ES-I3 (cell line): ENCODE results near the gene CATSPER1.

Experiments
- H3K36me3 ChIP-seq: 2 replicates; pipeline ENCODE4 v1.6.1; 2013; ENCODE audit warnings: mild to moderate bottlenecking, low read length, control low read depth, moderate library complexity; ENCODE audit not compliant: insufficient read depth
- H3K4me1 ChIP-seq: 2 replicates; pipeline ENCODE4 v1.6.1; 2013; ENCODE audit warnings: mild to moderate bottlenecking, control low read depth, low read length; ENCODE audit not compliant: insufficient read depth
- H3K9ac ChIP-seq: 2 replicates; pipeline ENCODE4 v1.6.1; 2013; ENCODE audit warnings: low read depth, mild to moderate bottlenecking, low read length, moderate library complexity
- H3K9me3 ChIP-seq: 2 replicates; pipeline ENCODE4 v1.6.1; 2013; ENCODE audit warnings: mild to moderate bottlenecking, low read length, moderate library complexity; ENCODE audit not compliant: control insufficient read depth, insufficient read depth

Gene CATSPER1

DNA sequence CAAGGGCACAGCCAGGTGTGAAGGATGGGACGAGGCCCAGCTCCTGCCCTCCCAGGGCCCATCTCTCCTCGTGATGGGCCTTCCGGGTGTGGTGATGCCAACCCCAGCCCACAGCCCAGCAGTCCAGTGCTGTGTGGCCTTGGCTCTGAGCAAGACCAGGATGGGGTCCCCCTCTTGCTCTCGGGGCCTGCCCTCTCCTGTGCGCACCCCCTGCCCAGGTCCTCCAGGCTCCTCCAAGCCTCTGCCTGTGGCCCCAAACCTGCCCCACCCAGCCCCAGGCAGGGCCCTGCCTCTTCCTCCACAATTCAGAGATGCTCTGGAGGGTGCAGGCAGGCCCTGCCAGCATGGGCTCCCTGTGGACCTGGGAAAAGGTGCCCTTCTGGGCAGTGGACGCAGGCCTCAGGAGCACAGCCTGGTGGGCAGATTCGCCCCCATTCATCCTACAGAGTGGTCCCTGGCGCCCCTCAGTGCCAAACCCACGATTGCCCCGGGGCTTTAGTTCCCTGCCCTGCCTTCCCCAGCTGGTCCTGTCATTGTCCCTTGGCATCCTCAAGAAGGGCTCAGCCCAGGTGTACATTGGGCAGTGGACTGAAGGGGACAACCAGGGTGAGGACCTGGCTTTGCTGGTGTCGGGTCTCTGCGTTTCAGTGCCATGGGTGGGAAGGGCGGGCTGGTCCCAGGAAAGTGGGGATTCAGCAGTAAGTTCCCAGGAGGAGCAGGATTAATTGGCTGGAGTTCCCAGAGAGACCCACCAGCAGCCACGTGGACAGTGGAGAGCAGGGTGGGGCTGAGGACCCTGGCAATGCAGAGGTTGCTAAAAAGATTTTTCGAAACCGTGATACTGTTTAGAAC, 44.1 kb downstream of the CATSPER1 start:
- Histone ChIP-seq H3K9ac (no peak overlapping the region), H3K9me3 (no peaks in the 10 kb centered on the region), H3K36me3 (peaks cover 5% of the 10 kb centered on the region), H3K4me1 (no peaks in the 10 kb centered on the region)

DNA sequence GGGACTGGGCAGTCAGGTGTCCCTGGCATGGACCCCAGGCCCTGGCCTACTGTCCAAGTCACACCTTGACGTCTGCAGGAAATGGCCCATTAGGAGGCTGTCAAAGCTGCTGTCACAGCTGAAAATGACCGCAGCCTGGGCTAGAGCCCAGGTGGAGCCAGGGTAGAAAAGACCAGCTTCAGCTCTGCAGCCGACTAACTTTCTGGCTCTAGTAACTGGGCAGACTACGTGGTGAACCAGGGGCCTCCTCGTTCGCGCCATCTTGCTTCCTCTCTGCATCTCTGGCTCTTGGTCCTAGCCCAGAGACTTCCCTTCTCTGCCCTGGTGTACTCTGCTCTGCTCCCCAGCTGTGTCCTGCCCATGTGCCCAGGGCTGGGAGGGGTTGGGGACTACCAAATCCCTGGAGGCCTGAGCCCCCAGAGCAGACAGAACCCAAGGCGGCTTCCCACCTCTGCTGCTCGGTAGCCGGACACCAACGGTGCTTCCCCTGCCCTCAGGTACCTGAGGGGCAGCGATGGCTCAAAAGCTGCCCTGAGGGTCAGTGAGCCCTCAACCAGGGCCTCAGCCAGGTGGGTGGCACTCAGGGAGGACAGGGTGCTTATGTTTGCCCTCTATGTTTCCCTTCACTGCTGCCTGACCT, 45.1 kb downstream of the CATSPER1 start:
- Histone ChIP-seq H3K36me3 (peaks cover 7% of the 10 kb centered on the region), H3K9ac (no peak overlapping the region), H3K9me3 (no peaks in the 10 kb centered on the region), H3K4me1 (no peaks in the 10 kb centered on the region)

DNA sequence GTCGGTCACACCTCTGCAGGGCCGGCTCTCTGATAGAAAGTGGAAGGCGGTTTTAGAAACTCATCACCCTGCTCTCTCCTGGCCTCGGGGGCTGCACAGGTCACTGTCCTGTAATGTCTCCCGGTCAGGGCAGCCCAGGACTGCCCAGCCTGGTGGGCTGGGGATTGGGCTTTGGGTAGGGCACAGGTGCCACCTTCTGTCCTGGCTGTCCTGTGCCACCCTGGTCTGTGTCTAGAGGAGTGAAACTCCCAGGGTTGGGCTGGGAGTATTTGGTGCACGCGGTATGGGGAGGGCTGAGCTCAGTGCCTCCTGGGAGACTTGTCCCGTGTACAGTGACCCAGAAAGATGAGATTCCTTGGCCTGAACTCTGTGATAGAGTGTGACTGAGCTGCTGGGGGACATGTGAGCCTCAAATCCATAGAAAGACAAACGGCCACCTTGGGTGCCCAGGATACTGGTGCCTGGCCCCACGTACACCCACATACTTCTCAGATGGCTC, 47.0 kb downstream of the CATSPER1 start:
- no peaks in the 10 kb centered on the region for H3K4me1 ChIP-seq
- no peaks in the 10 kb centered on the region for H3K9me3 ChIP-seq
- no peak overlapping the region for H3K9ac ChIP-seq
- H3K36me3 ChIP-seq = peaks cover 7% of the 10 kb centered on the region

DNA sequence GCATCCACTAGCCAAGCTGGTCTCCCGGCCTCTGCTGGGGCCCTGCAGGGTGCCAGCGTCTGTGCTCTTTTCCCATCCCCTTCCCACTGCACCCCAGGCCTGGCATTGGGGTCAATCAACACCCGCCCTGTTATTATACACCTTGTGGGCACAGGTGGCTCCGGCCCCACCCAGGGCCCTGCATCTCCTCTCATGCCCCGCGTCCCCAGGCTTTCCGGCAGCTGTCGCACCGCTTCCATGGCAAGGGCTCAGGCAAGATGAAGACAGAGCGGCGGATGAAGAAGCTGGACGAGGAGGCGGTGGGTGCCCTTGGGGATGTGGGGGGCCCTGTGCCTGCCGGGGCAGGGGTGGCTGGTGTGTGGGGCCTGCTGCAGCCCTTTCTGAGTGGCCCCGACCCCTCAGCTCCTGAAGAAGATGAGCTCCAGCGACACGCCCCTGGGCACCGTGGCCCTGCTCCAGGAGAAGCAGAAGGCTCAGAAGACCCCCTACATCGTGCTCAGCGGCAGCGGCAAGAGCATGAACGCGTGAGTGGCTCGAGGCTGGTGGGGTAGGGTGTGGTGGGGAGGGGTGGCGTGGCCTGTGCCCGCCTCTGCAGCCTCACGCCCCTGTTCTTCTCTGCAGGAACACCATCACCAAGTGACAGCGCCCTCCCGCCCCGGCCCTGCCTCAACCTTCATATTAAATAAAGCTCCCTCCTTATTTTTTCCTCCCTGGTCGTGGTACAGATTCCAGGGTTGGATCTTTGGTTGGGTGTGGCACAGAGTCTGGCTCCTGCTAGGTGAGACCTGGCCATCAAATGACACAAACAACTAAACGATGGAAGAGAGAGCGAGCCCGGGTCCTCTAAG, 47.7 kb downstream of the CATSPER1 start:
- peaks cover 7% of the 10 kb centered on the region for H3K36me3 ChIP-seq
- no peak overlapping the region for H3K9ac ChIP-seq
- H3K4me1 ChIP-seq = no peaks in the 10 kb centered on the region
- no peaks in the 10 kb centered on the region for H3K9me3 ChIP-seq

DNA sequence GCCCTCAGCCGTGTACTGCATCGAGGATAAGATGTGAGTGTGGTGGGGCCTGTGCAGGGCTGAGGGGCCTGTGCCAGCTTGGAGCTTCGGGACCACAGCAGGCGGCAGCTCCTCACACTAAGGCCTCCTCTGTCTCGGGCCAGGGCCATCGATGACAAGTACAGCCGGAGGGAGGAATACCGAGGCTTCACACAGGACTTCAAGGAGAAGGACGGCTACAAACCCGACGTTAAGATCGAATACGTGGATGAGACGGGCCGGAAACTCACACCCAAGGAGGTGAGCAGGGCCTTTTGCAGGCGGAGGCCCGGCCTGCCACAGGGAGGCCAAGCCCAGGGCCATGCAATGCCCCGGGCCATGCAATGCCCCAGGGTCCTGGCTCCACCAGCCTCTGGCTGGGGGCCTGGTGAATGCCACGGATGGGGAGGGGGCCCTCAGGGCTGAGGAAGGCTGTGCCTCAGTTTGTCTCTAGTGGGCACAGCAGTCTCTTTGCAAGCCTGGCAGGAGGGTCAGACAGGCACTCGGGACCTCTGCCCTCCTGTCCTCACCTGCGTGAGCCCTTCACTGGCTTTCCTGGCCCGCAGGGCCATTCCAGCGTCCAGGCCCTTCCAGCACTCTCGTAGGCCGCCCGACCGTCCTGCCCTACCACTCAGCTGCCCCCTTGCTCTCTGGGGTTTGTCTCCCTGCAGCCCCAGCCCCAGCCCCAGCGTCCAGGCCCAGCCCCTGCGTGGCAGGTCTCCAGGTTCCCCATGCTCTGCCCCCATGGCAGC, 48.5 kb downstream of the CATSPER1 start:
- H3K9ac ChIP-seq = no peak overlapping the region
- no peaks in the 10 kb centered on the region for H3K9me3 ChIP-seq

DNA sequence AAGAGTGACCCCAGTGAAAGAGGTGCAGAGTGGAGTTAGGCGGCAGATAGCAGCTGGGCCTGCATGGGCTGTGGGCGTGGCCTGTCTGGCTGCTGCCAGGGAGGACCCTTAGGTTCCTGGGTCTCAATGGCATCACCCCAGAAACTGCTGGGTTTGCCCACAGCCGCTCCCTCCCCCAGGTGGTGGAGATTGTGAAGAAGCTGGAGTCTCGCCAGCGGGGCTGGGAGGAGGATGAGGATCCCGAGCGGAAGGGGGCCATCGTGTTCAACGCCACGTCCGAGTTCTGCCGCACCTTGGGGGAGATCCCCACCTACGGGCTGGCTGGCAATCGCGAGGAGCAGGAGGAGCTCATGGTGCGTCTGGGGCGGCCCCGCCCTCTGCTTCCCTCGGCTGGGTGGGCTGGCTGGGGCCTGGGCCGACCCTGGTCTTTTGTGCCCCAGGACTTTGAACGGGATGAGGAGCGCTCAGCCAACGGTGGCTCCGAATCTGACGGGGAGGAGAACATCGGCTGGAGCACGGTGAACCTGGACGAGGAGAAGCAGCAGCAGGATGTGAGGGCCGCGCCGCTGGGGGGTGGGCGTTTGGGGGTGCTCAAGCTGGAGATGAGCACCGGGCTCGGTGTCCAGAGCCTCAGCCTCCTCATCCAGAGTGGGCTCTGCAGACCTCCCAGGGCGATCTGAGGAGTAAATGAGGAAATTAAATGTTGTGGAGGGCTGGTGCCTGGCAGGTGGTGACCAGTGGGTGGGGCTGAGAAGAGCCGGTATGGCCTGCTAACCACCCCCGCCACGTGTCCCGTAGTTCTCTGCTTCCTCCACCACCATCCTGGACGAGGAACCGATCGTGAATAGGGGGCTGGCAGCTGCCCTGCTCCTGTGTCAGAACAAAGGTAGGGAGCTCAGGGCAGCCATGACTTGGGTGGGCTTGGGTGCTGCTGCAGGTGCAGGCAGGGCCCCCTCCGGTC, 49.8 kb downstream of the CATSPER1 start:
- Histone ChIP-seq H3K36me3 (peaks cover 7% of the 10 kb centered on the region), H3K9ac (no peak overlapping the region), H3K4me1 (no peaks in the 10 kb centered on the region), H3K9me3 (no peaks in the 10 kb centered on the region)

More for the DNA sequence above, 48.5 kb downstream of the CATSPER1 start:
- H3K4me1 ChIP-seq = no peaks in the 10 kb centered on the region
- H3K36me3 ChIP-seq = peaks cover 7% of the 10 kb centered on the region

DNA sequence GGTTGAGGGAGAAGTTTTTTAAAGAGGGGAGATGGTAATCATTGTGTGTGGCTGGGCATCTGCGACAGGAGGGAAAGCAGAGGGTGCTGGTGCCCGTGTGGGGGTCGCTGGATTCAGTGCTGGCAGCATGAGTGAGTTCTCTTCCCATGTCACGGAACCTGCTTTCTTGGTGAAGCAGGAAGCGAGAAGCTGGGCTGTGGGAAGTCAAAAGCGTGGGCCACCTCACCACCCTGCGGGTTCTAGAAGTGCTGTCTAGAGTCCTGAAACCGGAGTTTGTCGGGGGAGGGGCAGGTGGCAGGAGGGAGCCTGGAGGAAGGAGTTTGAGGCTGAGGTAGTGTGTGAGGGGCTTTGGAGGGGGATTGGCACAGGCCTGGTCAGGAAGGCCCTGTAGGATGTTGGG, 50.5 kb downstream of the CATSPER1 start:
- Histone ChIP-seq H3K36me3 (peaks cover 7% of the 10 kb centered on the region), H3K4me1 (no peaks in the 10 kb centered on the region), H3K9me3 (no peaks in the 10 kb centered on the region), H3K9ac (no peak overlapping the region)

DNA sequence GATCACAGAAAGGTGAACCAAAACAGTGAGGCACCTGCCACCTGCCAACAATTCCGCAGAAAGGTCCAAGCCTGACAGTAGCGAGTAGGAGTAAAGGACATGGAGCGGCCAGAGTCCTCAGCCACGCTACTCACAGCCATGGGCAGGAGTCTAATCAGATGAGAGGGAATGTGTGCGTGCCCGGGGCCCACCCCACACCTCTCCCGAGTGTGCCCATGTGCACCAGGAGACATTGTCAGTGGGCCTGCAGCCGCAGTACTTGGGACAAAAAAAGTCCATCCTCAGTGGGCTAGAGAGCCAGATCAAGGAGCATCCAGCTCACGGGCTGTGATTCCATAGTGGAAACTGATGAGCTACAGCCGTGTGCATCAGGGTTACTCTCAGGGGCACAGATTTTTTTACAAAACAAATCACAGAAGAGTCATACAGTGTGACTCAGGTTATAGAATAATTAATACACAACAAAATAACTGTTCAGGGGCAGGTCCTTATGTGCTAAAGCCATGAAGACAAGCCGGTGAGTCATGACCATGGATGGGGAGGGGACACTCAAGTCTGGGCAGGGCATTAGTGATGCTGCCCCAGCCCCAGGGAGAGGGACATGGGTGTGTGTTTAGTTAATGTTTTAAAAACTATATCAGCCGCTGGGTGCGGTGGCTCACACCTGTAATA, 52.7 kb downstream of the CATSPER1 start:
- H3K36me3 ChIP-seq = peaks cover 7% of the 10 kb centered on the region; the same call in 1 of the 2 replicates
- no peak overlapping the region for H3K9ac ChIP-seq
- H3K4me1 ChIP-seq = no peaks in the 10 kb centered on the region
- H3K9me3 ChIP-seq = no peaks in the 10 kb centered on the region

DNA sequence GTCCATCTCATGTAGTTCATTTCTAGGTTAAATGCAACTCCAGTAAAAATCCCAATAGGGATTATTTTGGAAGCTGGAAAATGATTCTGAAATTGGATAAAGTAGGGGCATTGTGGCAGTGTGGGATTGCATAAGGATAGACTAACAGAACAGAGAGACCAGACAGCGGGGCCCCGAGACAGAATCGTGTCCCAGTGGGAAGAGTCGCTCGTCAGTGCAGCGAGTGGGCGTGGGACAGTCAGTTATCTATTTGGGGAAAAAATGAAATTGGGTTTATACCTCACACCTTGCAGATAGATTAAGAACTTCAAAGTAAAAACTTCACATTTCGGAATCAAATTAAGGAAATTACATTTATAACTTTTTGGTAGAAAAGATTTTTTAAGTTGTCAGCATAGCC, 54.2 kb downstream of the CATSPER1 start:
- H3K9me3 ChIP-seq = no peaks in the 10 kb centered on the region
- H3K36me3 ChIP-seq = peaks cover 2% of the 10 kb centered on the region; the same call in 1 of the 2 replicates
- H3K4me1 ChIP-seq = no peaks in the 10 kb centered on the region
- no peak overlapping the region for H3K9ac ChIP-seq

DNA sequence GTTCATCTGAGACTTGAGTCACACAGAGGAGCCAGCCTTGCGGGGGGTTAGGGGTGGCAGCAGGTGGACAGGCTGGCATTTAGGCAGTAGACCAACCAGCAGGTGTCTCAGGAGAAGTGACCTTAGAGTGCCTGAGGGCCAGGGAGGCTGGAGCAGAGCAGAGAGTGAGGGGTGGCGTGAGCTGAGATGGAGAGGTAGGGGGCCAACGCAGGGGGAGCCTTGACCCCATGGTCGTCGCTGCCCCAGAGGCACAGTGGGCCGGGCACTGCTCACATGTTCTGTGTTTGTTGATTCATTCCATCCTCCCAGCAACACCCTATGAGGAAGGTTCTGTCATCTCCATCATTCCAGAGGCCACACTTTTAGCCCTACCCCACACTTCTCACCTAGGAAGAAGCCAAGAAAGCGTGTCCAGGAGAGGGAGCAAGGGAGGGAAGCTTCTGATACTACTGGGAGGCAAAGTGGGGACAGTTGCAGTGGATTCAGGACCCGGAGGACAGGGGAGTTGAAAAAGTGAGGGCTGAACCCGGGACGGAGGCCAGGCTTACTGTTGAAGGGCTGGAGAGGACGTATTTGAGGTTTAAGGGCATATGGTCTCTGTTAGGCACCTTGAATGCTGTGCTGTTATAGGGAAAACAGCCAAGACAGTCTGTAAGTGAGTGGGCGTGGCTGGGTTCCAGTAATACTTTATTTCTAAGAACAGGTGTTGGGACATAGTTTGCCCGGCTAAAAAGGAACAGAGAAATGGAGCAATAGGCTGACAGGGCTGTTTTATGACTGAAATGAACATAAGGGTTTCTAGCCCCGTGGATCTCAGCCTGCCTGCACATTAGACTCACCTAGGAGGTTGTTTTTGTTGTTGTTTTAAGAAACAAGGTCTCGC, 57.4 kb downstream of the CATSPER1 start:
- H3K9ac ChIP-seq = no peak overlapping the region
- no peaks in the 10 kb centered on the region for H3K9me3 ChIP-seq
- H3K36me3 ChIP-seq = peaks cover 7% of the 10 kb centered on the region
- H3K4me1 ChIP-seq = no peaks in the 10 kb centered on the region

DNA sequence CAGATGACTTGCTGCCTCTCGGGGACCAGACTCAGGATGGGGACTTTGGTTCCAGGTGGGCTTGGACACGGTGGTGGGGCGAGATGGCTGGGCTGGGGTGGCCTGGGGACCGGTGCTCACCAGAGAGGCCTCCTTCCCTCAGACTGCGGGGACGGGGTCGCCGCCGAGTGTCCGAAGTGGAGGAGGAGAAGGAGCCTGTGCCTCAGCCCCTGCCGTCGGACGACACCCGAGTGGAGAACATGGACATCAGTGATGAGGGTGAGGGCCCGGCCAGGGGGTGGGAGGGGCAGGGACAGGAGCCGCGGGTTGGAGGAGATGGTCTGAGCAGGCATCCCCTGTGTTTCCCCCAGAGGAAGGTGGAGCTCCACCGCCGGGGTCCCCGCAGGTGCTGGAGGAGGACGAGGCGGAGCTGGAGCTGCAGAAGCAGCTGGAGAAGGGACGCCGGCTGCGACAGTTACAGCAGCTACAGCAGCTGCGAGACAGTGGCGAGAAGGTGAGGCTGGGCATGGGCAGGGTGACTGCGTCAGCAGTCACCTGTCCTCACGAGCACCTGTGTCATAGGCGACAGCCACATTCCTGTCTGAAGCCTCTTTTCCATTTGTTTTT, 58.8 kb downstream of the CATSPER1 start:
- Histone ChIP-seq H3K9me3 (no peaks in the 10 kb centered on the region), H3K4me1 (peaks cover 7% of the 10 kb centered on the region), H3K9ac (no peak overlapping the region), H3K36me3 (peaks cover 7% of the 10 kb centered on the region)
